ENCODE data around the gene SLC17A8.

The SLC17A8 gene

DNA sequence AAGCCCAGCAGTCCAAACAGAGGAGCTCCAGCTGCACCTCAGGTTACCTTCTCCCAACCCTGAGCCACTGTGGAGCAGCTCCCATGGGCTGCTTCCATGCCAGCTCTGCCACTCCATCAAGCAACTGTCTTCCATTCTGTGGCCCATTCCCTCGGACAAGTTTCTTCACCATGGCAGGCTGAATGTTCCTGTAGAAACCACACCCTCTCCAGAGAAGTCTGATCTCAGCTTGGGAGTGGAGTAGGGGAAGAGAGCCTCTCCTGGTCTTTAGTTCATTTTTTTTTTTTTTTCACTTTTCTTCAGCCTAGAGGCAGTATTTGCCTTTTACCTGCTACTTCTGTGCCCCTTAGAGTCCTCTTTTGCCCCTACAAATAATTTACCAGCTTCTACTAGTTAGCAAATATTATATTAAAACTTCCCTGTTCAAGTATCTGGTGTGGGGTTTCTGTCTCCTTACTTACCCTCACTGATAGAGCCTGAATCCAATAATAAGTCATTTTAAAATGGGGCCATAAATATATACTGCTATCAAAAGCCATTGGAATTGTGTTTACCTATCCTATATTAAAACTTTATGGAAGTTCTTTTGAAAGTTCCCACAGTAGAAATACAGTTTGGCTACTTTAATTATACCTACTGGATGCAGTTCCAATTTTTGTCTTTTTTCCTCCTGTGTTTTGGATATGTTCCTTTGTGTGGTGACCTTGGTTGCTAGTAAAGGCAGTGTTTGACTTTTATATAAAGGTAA lies 11.7 kb upstream of the SLC17A8 start:
- Histone ChIP-seq H3K4me3 (ENCODE audit: low read length) (no peak overlapping the region), H3K4me2 (ENCODE audit: low read length) (no peak overlapping the region), H2AFZ (ENCODE audit: low read depth, low read length) (no peak overlapping the region), H3K4me1 (ENCODE audit: low read length) (no peaks in the 10 kb centered on the region), H3K9me3 (ENCODE audit: insufficient read depth, low read length) (no peaks in the 10 kb centered on the region), H3K27me3 (ENCODE audit: low read depth, low read length) (no peaks in the 10 kb centered on the region), H3K27ac (ENCODE audit: low read length) (no peak overlapping the region), H3K36me3 (replicated peaks; ENCODE audit: low read depth, low read length) (peaks cover 2% of the 10 kb centered on the region), H3K79me2 (ENCODE audit: low read length) (no peaks in the 10 kb centered on the region), H3K9ac (ENCODE audit: low read length) (no peak overlapping the region), H4K20me1 (ENCODE audit: insufficient read depth, low read length) (no peaks in the 10 kb centered on the region)
- no peak for TF ChIP-seq EZH2phosphoT487 (IDR thresholded peaks at IDR 0.05; ENCODE audit: low read depth)
- TF ChIP-seq, protein P1, sequence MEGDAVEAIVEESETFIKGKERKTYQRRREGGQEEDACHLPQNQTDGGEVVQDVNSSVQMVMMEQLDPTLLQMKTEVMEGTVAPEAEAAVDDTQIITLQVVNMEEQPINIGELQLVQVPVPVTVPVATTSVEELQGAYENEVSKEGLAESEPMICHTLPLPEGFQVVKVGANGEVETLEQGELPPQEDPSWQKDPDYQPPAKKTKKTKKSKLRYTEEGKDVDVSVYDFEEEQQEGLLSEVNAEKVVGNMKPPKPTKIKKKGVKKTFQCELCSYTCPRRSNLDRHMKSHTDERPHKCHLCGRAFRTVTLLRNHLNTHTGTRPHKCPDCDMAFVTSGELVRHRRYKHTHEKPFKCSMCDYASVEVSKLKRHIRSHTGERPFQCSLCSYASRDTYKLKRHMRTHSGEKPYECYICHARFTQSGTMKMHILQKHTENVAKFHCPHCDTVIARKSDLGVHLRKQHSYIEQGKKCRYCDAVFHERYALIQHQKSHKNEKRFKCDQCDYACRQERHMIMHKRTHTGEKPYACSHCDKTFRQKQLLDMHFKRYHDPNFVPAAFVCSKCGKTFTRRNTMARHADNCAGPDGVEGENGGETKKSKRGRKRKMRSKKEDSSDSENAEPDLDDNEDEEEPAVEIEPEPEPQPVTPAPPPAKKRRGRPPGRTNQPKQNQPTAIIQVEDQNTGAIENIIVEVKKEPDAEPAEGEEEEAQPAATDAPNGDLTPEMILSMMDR (IDR thresholded peaks at IDR 0.05; ENCODE audit: low read depth, low read length): no peak

DNA sequence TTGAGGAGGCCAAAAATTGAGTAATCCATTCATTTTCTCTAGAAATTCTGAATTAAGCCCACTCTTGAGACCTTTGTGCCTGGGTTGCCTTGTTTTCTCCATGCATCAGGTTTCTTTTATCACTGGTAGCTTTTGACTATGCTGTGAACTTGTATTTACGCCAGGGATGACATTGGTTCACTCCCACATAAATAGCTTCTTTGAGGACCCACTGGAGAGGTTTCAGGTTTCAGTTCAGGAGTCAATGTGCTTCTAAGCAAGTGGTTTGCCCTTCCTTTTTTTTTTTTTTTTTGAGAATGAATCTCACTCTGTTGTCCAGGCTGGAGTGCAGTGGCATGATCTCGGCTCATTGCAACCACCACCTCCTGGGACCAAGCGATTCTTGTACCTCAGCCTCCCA lies 10.2 kb upstream of the SLC17A8 start:
- Histone ChIP-seq H3K4me2 (ENCODE audit: low read length) (no peak overlapping the region), H3K4me1 (ENCODE audit: low read length) (no peaks in the 10 kb centered on the region), H3K36me3 (replicated peaks; ENCODE audit: low read depth, low read length) (peaks cover 2% of the 10 kb centered on the region), H3K27ac (ENCODE audit: low read length) (no peak overlapping the region), H3K79me2 (ENCODE audit: low read length) (no peaks in the 10 kb centered on the region), H3K9ac (ENCODE audit: low read length) (no peak overlapping the region), H3K9me3 (ENCODE audit: insufficient read depth, low read length) (no peaks in the 10 kb centered on the region), H2AFZ (ENCODE audit: low read depth, low read length) (no peak overlapping the region), H3K27me3 (ENCODE audit: low read depth, low read length) (no peaks in the 10 kb centered on the region), H4K20me1 (ENCODE audit: insufficient read depth, low read length) (no peaks in the 10 kb centered on the region), H3K4me3 (ENCODE audit: low read length) (no peak overlapping the region)
- TF ChIP-seq, protein P1 (IDR thresholded peaks at IDR 0.05; ENCODE audit: low read depth, low read length): no peak
- no peak for TF ChIP-seq EZH2phosphoT487 (IDR thresholded peaks at IDR 0.05; ENCODE audit: low read depth)

GRCh38 chr12:100348657-100349454 lies 8.0 kb upstream of the SLC17A8 start:
- no peak overlapping the region for H2AFZ ChIP-seq (ENCODE audit: low read depth, low read length)

More at GRCh38 chr12:100348657-100349454, 8.0 kb upstream of the SLC17A8 start:
- Histone ChIP-seq H3K27ac (ENCODE audit: low read length) (no peak overlapping the region), H3K36me3 (replicated peaks; ENCODE audit: low read depth, low read length) (no peaks in the 10 kb centered on the region), H3K9me3 (ENCODE audit: insufficient read depth, low read length) (no peaks in the 10 kb centered on the region), H3K4me3 (ENCODE audit: low read length) (no peak overlapping the region), H3K4me2 (ENCODE audit: low read length) (no peak overlapping the region), H3K9ac (ENCODE audit: low read length) (no peak overlapping the region), H3K79me2 (ENCODE audit: low read length) (no peaks in the 10 kb centered on the region), H3K4me1 (ENCODE audit: low read length) (no peaks in the 10 kb centered on the region), H3K27me3 (ENCODE audit: low read depth, low read length) (0 out of 2 replicates have a peak, but pooled peaks cover 3% of the 10 kb centered on the region), H4K20me1 (ENCODE audit: insufficient read depth, low read length) (no peaks in the 10 kb centered on the region)
- no peak for TF ChIP-seq EZH2phosphoT487 (IDR thresholded peaks at IDR 0.05; ENCODE audit: low read depth)
- TF ChIP-seq, protein P1 (IDR thresholded peaks at IDR 0.05; ENCODE audit: low read depth, low read length): peak; percentile 63

Measured in OCI-LY3 (cell line).